OCI-LY1 (cell line): ENCODE measurements around the gene RAI1.

Source experiments
- H2AFZ ChIP-seq: fragments of 200-600 bp; sonication (generic), shearing (Covaris generic); 2 replicates; pipeline ENCODE4 v1.6.0; 2014; ENCODE audit warnings: antibody characterized with exemption, mild to moderate bottlenecking, low read length
- H3F3A ChIP-seq: fragments of 200-600 bp; sonication (generic), shearing (Covaris generic); 2 replicates; pipeline ENCODE4 v1.6.0; 2014; ENCODE audit warnings: mild to moderate bottlenecking, antibody characterized with exemption, low read length, moderate library complexity; ENCODE audit not compliant: insufficient read depth
- H3K27ac ChIP-seq: fragments of 200-600 bp; sonication (generic); 2 replicates; pipeline ENCODE4 v1.5.1; 2014; ENCODE audit warnings: low read length, mixed run types, mild to moderate bottlenecking, low read depth; ENCODE audit not compliant: poor library complexity, severe bottlenecking
- H3K27me3 ChIP-seq: fragments of 200-600 bp; sonication (generic); 2 replicates; pipeline ENCODE4 v1.6.0; 2014; ENCODE audit warnings: antibody characterized with exemption, mild to moderate bottlenecking, low read length, moderate library complexity; ENCODE audit not compliant: insufficient read depth
- H3K36me3 ChIP-seq: fragments of 200-600 bp; sonication (generic); 2 replicates; pipeline ENCODE4 v1.6.1; 2014; ENCODE audit warnings: mild to moderate bottlenecking, antibody characterized with exemption, low read length, moderate library complexity, mixed read lengths; ENCODE audit not compliant: insufficient read depth
- H3K4me1 ChIP-seq: fragments of 200-600 bp; sonication (generic); 2 replicates; pipeline ENCODE4 v1.5.1; 2014; ENCODE audit warnings: mild to moderate bottlenecking, low read length, moderate library complexity; ENCODE audit not compliant: insufficient read depth, severe bottlenecking
- H3K4me2 ChIP-seq: fragments of 200-600 bp; sonication (generic), shearing (Covaris generic); 2 replicates; pipeline ENCODE4 v1.6.1; 2014; ENCODE audit warnings: low read length
- H3K4me3 ChIP-seq: fragments of 200-600 bp; sonication (generic); 2 replicates; pipeline ENCODE4 v1.5.1; 2014; ENCODE audit warnings: low read length, low read depth, mild to moderate bottlenecking, mixed read lengths; ENCODE audit not compliant: poor library complexity, severe bottlenecking
- H3K79me2 ChIP-seq: fragments of 200-600 bp; shearing (Covaris generic); 2 replicates; pipeline ENCODE4 v1.6.1; 2016; ENCODE audit warnings: mixed run types, low read length, mixed read lengths; ENCODE audit not compliant: insufficient read depth
- H3K9ac ChIP-seq: fragments of 200-600 bp; sonication (generic), shearing (Covaris generic); 2 replicates; pipeline ENCODE4 v1.6.1; 2014; ENCODE audit warnings: mild to moderate bottlenecking, low read length, mixed read lengths
- H3K9me2 ChIP-seq: fragments of 200-600 bp; sonication (generic), shearing (Covaris generic); 2 replicates; pipeline ENCODE4 v1.6.1; 2014; ENCODE audit warnings: low read depth, mild to moderate bottlenecking, low read length, mixed read lengths
- H3K9me3 ChIP-seq: fragments of 200-600 bp; shearing (Covaris generic); 2 replicates; pipeline ENCODE4 v1.6.1; 2014; ENCODE audit warnings: low read length, mixed read lengths
- H4K20me1 ChIP-seq: fragments of 200-600 bp; sonication (generic), shearing (Covaris generic); 2 replicates; pipeline ENCODE4 v1.6.0; 2016; ENCODE audit warnings: mild to moderate bottlenecking, low read length; ENCODE audit not compliant: insufficient read depth
- CTCF ChIP-seq: fragments of 200-600 bp; sonication (generic), shearing (Covaris generic); IDR thresholded peaks from 2 replicates; pipeline ENCODE4 v1.5.1; 2017; ENCODE audit warnings: mild to moderate bottlenecking, antibody characterized with exemption, low read length, moderate library complexity, mixed read lengths
- EZH2 ChIP-seq: fragments of 200-600 bp; sonication (generic), shearing (Covaris generic); IDR thresholded peaks from 2 replicates; pipeline ENCODE4 v1.8.0; 2017; ENCODE audit warnings: borderline replicate concordance, mixed run types, mild to moderate bottlenecking, antibody characterized with exemption, low read length, moderate library complexity, mixed read lengths

Gene RAI1

GRCh38 chr17:17815062-17815406 lies 133.8 kb downstream of the RAI1 start:
- no peak overlapping the region for H3K9ac ChIP-seq
- no peaks in the 10 kb centered on the region for H3K9me3 ChIP-seq
- H3K4me1 ChIP-seq, result peaks cover 8% of the 10 kb centered on the region
- H3F3A ChIP-seq, result no peaks in the 10 kb centered on the region
- no peak overlapping the region for H3K4me2 ChIP-seq
- H3K79me2 ChIP-seq, result no peaks in the 10 kb centered on the region
- no peak overlapping the region for H3K4me3 ChIP-seq
- peaks cover 89% of the 10 kb centered on the region for H3K36me3 ChIP-seq
- no peaks in the 10 kb centered on the region for H3K27me3 ChIP-seq
- H2AFZ ChIP-seq, result no peak overlapping the region
- TF ChIP-seq EZH2, result no peak
- TF ChIP-seq CTCF, result no peak
- H4K20me1 ChIP-seq, result no peaks in the 10 kb centered on the region
- H3K9me2 ChIP-seq, result no peaks in the 10 kb centered on the region
- no peak overlapping the region for H3K27ac ChIP-seq

- Histone ChIP-seq H3K36me3 (peaks cover 89% of the 10 kb centered on the region), H3K4me1 (peaks cover 14% of the 10 kb centered on the region), H4K20me1 (no peaks in the 10 kb centered on the region)
These were observed 134.4 kb downstream of the RAI1 start for GRCh38 chr17:17815436-17816200.

DNA sequence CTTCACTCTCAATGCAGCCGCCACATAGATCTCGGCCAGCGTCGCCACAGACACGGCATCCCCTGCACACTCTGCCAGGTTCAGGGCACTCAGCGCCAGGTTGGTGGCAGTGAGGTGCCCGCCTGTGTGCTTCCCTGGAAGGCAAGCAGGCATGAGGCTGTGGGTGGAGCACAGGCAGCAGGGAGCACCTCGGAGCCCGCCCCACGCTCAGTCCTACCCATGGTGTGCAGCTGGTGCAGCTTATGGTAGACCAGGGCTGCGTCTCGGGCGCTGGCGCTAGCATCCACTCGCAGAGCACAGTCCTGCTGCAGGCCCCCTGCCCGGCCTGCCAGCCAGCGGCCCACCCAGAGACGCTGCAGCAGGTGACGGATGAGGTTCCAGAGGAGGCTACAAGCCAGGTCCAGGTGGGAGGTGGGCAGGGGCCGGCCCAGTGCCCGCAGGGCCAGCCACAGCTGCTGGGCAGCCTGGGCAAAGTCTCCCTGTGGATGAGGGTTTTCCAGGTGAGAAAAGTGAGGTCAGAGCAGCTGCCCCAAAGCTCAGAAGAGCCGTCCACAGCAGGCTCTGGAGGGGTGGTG lies 135.1 kb downstream of the RAI1 start:
- no peak for TF ChIP-seq CTCF
- no peak for TF ChIP-seq EZH2
- Histone ChIP-seq H3K9me3 (no peaks in the 10 kb centered on the region), H4K20me1 (no peaks in the 10 kb centered on the region), H3K79me2 (no peaks in the 10 kb centered on the region), H3K36me3 (peaks cover 86% of the 10 kb centered on the region), H3F3A (no peaks in the 10 kb centered on the region), H3K27me3 (no peaks in the 10 kb centered on the region), H2AFZ (no peak overlapping the region), H3K4me3 (no peak overlapping the region), H3K4me1 (peaks cover 21% of the 10 kb centered on the region), H3K4me2 (no peak overlapping the region), H3K27ac (no peak overlapping the region), H3K9me2 (no peaks in the 10 kb centered on the region), H3K9ac (no peak overlapping the region)

More at GRCh38 chr17:17815436-17816200, 134.4 kb downstream of the RAI1 start:
- H3K79me2 ChIP-seq, result no peaks in the 10 kb centered on the region
- H3K9me2 ChIP-seq, result no peaks in the 10 kb centered on the region
- TF ChIP-seq CTCF, result no peak
- TF ChIP-seq EZH2, result no peak
- H3F3A ChIP-seq, result no peaks in the 10 kb centered on the region
- H3K9me3 ChIP-seq, result no peaks in the 10 kb centered on the region
- no peaks in the 10 kb centered on the region for H3K27me3 ChIP-seq
- no peak overlapping the region for H3K4me3 ChIP-seq
- no peak overlapping the region for H3K9ac ChIP-seq
- no peak overlapping the region for H3K4me2 ChIP-seq
- H2AFZ ChIP-seq, result no peak overlapping the region
- H3K27ac ChIP-seq, result no peak overlapping the region
